Germinal center (tissue), 1 donor: Measurements from ENCODE around the gene OCIAD2.
"Not testable (repeated sequence)": the region's sequence is repeated elsewhere in the genome, so short reads cannot be mapped to it uniquely, and the experiment has no call there.

ENCODE experiments used
- DNase-seq: peaks from one replicate; pipeline ENCODE4 v3.0.0; 2012; ENCODE audit warnings: mixed read lengths, low spot score

The OCIAD2 gene

DNA sequence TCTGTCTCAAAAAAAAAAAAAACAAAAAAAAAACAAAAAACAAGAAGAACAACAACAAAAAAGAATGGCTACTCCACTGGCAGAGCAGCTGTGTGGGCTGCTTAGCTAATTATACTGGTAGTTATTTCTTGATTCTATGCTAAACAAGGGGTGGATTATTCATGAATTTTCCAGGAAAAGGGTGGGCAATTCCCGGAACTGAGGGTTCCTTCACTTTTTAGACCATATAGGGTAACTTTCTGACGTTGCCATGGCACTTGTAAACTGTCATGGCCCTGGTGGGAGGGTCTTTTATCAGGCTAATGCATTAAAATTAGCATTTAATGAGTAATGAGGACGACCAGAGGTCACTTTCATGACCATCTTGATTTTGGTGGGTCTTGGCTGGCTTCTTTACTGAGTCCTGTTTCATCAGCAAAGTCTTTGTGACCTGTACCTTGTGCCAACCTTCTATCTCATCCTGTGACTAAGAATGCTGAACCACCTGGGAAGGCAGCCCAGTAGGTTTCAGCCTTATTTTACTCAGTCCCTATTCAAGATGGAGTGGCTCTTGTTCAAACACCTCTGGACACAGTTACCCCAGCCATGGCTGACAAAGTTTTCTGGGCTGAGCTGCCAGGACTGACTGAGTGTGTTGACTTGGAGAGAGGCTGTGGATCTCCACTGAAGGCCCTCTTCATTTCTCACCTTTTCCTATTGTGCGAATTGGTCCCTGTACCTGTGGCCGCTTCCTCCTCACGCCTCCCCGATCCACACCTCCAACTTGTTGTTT lies 1.3 kb upstream of the OCIAD2 start:
- no peak for DNase-seq

DNA sequence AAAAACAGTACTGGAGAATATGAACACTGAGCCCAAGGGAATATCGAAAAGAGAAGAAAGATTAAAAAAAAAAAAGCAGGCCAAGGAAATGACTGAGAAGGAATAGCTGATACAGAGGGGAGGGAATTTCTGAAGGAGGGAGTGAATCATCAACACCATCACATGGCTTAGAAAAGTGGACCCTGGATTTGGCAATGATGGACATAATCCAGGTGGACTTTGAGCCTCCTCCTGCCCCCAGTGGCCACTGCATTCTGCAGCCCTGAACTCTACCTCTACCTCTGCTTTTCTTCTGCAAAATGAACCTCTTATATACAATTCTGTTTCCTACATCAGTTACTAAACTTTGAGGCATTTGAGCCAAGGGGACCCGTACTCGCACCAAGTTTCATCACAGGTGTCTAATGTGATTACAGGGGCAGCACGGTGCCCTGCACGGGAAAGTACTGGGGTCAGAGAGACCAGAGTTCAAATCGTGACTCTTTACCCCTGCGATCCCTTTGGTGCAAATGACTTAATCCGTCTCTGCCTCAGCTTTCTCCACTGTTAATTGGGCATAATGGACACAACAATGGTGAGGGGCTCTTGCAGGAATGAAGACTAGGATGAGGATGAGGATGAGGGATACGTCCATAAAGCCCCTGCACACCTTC lies 1.1 kb downstream of the OCIAD2 start:
- DNase-seq = no peak

- no peak for DNase-seq
Observed at GRCh38 chr4:48904541-48905142, 1.9 kb downstream of the OCIAD2 start.

DNA sequence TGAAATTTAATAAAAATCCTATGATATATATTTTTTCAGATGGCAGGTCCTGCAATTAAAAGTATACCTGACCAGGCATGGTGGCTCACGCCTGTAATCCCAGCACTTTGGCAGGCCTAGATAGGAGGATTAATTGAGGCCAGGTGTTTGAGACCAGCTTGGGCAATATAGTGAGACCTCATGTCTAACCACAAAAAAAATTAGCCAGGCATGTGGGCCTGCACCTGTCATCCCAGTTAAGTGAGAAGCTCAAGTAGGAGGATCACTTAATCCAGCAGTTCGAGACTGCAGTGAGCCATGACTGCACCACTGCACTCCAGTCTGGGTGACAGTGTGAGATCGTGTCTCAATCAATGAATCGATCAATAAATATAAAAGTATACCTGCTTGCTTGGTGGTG lies 2.5 kb downstream of the OCIAD2 start:
- no peak for DNase-seq

DNA sequence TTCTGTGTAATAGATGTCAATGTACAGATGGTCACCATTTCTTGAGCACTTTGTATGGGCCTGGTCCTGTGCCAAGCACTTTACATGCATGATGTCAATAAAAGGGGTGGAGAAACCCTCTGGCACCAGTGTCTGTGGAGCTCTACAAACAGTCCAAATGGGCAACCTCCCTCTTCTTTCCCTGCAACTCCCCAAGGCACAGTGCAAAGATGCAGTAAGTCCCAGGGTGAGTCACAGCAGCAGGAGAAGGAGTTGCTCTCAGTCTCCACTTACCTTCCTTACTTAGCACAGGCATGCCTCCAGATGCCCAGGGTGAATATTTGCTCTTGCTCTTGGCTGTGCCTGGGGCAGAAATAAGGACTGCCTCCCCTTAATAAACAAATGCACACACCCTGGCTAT lies 4.3 kb downstream of the OCIAD2 start:
- DNase-seq = no peak

DNA sequence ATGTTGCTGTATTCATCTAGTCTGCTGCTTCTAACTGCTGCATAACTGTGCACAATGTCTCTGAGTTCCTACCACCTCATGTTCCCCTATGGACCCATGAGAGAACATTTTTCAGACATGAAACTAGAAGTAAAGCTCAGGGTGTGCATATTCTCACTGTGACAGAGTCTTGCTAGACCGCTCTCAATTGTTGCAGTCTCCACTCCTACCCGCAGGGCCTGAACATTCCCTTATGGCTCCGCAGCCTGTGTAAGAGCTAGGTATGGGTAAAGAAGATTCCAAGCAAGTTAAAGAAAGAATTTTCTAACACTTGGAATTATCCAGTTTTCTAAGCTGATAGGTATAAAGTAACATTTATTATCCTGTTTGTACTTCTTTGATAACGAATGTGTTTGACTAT lies 5.4 kb downstream of the OCIAD2 start:
- DNase-seq = no peak

DNA sequence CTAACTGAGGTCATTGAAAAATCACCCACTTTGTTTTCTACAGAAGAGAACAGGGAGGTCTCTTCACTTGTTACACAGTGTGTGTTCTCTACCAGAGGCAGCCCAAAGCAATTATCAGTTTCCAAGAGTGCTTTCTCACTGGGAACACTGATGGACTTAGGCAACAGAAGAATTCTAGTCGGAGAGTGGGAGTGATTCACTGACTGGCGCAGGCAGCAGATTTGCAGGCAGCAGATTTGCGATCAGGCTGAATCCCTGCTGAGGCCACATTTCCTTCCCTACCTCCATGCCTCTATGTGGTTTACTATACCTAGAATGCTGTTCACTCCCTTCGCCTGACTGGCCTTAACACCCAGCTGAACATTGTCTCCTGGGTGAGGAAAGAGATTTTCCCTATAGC lies 6.6 kb downstream of the OCIAD2 start:
- no peak for DNase-seq

DNA sequence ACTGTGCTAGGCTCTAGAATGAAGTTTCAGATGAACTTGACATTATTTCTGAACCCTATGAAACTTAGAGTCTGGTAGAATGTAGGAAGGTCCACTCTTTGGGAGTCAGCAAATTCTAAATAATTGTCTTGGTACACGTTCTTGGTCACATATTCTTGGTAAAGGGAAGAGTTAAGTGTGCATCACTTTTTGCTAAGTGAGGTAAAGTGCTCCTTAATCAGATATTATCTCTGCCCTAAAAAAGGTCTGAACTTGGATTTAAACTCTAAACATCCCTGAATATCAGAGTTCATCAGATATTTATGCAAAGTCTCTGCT lies 7.2 kb downstream of the OCIAD2 start:
- DNase-seq = no peak

DNA sequence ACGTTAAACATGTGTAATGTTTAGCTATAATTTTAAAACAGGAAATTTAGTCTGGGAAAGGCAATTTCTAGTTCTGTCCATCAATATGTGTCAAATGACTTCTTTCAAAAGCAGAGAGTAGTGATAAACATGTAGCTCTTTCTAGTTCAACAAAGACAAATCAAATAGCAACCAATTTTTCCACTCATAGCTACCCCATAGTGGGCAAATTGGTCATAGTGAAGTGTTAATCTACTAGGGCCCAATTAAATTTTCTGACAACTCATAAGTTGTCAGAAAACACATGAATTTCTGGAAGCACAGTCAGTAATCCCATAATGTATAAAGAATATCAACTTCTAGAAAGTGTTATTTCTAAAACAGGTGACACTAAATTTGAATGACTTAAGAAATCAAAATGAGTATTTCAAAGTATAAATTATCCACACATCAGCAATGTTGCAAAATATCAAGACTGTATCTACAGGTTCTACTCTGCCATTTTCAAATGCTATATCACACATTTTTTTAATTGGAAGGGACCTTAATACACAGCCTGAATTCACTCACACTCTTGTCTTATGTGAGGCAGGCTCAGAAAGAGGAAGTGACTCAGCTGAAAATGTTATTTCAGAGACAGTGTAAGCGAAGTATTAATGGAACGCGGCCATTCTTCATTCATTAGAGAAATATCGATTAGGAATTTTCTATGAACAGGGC lies 7.7 kb downstream of the OCIAD2 start:
- no peak for DNase-seq

GRCh38 chr4:48896845-48897244 lies 9.7 kb downstream of the OCIAD2 start:
- DNase-seq = no peak

GRCh38 chr4:48891028-48891619 lies 15.4 kb downstream of the OCIAD2 start:
- DNase-seq = no peak

DNA sequence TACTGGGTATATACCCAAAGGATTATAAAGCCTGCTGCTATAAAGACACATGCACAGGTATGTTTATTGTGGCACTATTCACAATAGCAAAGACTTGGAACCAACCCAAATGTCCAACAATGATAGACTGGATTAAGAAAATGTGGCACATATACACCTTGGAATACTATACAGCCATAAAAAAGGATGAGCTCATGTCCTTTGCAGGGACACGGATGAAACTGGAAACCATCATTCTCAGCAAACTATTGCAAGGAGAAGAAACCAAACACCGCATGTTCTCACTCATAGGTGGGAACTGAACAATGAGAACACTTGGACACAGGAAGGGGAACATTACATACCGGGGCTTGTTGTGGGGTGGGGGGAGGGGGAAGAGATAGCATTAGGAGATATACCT lies 16.8 kb downstream of the OCIAD2 start:
- not testable (repeated sequence) for DNase-seq

DNA sequence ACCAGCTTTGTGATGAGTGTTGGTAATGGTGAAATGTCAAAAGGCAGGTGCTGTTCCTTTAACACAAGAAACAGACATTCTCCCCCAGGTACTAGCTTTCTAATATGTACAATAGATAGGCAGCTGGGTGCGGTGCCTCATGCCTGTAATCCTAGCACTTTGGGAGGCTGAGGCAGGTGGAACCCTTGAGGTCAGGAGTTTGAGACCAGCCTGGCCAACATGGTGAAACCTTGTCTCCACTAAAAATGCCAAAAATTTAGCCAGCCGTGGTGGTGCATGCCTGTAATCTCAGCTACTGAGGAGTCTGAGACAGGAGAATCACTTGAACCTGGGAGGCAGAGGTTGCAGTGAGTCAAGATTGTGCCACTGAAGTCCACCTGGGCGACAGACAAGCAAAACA lies 24.9 kb downstream of the OCIAD2 start:
- DNase-seq = not testable (repeated sequence)

DNA sequence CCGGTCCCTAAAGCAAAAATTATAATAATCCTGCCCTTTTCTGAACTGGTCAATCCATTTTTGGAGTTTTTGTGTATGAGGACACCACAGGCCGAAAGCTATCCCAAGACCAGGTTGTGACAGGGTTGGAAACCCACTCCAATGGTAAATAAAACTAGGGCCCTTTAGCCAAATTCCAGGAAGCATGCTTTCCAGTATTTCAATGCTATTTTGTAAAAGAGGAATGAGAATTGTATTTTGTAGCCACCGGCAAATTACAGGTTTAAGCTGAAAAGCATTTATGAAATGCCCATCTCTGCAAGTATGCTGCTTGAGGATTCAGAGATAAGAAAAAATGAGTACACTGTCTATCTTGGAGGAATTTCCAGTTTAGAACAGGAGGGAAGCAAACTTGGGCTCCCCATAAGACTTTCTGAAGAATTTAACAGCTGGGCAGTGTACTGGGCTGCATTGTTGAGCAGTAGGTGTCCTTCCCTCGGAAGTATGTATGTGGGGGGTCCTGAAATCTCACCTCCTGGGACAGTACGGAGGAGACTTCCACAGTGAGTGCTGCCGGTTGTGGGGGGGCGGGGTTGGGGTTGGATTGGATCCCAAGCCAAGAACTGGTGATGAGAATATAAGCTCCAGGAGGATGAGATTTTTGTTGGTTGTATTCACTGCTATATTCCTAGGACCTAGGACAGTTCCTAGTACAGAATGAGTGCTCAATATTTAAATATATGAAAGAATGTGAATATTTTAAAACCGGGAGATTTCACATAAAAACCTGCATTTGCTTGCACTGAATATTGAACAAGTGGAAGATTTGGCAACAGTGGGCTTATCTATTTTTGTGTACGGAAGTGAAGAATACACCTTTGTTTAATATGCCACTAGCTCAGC lies 26.8 kb downstream of the OCIAD2 start:
- DNase-seq = no peak

DNA sequence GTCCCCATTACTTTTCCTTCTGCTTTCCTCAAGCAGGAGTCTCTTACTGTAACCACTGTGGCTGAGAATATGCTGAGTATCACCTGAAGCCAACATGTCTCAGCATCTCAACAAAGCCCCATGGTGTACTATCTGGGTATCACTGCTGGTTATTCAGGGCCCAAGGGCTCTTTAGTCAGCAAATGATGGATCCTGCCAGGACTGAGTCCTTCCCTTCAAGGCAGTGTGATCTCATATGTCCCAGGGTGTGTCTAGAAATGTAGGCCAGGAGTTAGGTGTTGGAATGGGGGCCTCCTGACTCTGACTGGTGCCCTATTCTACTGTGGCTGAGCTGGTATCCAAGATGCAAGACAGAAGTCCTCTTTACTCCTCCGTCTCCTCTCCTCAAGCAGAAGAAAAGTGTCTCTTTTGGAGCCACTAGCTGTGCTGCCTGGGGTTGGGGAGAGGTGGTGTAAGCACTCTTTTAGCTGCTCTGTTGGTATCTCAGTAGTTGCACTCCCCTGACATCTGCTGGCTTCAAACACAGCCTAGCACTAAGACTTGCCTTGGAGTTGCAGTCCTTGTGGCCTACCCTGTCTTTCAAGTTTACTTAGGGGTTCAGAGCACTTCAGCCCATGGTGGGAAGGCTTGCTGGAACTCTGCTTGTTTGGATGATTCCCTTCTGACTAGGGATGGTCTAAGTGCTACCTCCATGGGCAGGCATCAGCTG lies 28.6 kb downstream of the OCIAD2 start:
- no peak for DNase-seq

GRCh38 chr4:48864696-48865095 lies 41.9 kb downstream of the OCIAD2 start:
- DNase-seq = not testable (repeated sequence)

DNA sequence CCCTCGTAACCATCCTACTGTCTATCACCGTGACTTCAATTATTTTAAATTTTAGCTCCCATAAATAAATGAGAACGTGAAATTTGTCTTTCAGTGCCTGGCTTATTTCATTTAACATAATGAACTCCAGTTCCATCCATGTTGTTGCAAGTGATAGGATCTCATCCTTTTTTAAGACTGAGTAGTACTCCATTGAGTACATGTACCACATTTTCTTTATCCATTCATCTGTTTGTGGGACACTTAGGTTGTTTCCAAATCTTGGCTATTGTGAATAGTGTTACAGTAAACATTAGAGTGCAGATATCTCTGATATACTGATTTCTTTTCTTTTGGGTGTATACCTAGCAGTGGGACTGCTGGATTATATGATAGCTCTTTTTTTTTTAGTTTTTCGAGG lies 42.8 kb downstream of the OCIAD2 start:
- no peak for DNase-seq

DNA sequence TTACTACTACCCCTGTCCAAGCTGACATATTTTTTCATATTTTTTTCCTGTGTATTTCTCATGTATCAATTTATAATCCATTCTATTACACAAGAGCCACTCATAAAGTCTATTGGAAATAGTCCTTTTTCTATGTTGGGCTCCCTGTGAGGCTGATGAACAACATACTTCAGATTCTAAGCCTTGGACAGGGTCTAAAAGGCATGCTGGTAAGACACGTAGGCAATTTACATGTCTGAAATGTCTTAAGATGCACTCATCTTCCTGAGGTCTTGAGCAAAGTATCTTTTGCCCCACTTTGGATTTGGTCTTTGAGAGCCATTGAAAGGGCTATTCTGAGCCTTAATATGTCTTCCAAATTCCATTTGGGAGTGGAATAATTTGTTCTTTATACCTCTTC lies 43.9 kb downstream of the OCIAD2 start:
- DNase-seq = no peak

DNA sequence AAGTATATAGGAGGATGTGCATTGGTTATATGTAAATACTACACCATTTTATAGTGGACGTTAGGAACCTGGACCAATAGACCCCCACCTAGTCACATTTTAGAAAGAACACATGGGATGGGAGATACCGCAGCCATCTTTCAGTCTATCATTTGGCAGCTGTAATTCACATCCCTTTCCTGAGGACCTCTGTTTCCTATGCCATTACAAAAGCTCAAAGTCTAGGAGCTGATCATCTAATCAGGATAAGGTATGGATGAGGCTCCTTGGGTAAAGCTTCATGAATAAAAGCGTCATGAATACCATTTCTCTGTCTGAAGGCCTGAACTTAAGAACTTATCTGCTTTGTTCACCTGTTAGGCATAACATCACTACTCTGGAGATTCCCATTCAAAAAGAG lies 44.5 kb downstream of the OCIAD2 start:
- DNase-seq = no peak

DNA sequence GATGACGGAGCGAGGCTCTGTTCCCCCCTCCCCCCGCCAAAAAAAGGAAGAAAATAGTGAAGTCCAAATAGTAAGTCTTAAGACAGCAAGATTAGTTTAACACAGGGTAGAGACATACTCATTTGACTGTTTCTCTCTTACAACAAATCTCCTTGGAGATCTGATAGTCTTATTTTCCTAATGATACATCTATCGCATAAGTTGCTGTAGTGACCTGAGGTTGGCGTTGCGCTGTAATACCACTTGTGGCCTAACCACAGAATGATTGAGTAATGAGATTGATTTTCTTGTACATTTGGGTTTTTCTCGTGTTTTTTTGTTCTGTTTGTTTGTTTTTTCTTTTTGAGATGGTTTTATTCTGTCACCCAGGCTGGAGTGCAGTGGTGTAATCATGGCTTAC lies 48.4 kb downstream of the OCIAD2 start:
- DNase-seq = no peak

DNA sequence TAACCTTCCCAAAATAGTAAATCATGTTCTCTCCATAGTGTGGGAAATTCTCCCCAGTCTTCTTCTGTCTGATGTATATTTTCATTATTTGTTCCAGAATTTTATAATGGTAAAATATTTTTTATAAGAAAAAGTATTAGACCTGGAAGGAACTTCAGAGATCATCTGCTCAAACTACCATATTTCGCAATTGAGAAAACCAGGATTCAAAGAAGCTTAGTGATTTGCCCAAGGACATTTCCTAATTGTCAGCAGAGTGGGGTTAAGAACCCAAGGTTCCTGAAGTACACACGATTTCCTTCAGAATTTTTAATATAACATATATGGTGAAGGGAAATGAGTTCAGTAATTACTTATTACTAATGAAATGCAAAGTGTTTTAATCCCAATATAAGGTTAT lies 51.6 kb downstream of the OCIAD2 start:
- DNase-seq = no peak
